ENCODE data around the gene SOCS2. TPM values are rescaled to one million over a fixed set of nuclear protein-coding genes. Genes with fewer than 3 reads are reported as not detected.

The SOCS2 gene
- total and polyA plus RNA-seq, 2 of the 13 experiments (the other 11 are each of a cell fraction or from before 2014, with no cell fraction given), result 0.62 to 1.5 TPM

- H3K27ac ChIP-seq (ENCODE audit: extremely low read length, insufficient read depth, low read length), result no peak overlapping the region
- H3K4me2 ChIP-seq (ENCODE audit: low read depth, low read length), result peak overlapping the region; percentile 97
- ChIA-PET POLR2A (no interaction called here), CTCF (ENCODE audit: low intra/inter-chr PET ratio, low total read pairs) (interaction anchor here (1.6 kb wide), 1 partner anchor 530 kb away, joined by 5 read pairs; no protein-coding TSS in a partner anchor)
- in situ Hi-C loops (cut with HindIII; ENCODE audit: extremely low pct_ligation_motif_present, low pct_unique_long_range_greater_than_20kb), result loop anchor here (5.0 kb wide), 2 partner anchors 171 to 531 kb away; no protein-coding TSS in a partner anchor
- peak overlapping the region; percentile 64 to 81 (median 71); a peak in 4 of 6 replicates for H3K4me3 ChIP-seq (replicated peaks in 1 of 3; ENCODE audit: insufficient read depth in 1 of 3, low read depth in 2 of 3, low read length in 3 of 3)
- under 1% methylated on average over 12 of the region's 47 CpGs for WGBS (ENCODE audit: low lambda C conversion rate)
- H3K4me1 ChIP-seq (ENCODE audit: insufficient read depth, low read length), result peaks cover 18% of the 10 kb centered on the region
- intact Hi-C loops (cut with micrococcal nuclease; ENCODE audit: unreplicated experiment), result loop anchor here (2.0 kb wide), 1 partner anchor 91 kb away; no protein-coding TSS in a partner anchor
- FAIRE-seq (no peak), DNase-seq (ENCODE audit: low spot score) (peak; percentile 10), ATAC-seq (peak; percentile 5)
- BruUV-seq (replicated peaks), result no TSS peak
- H3K36me3 ChIP-seq (replicated peaks in 1 of 2; ENCODE audit: control insufficient read depth in 1 of 2, insufficient read depth in 2 of 2, low read length in 2 of 2), result no peaks in the 10 kb centered on the region
- H3K9me3 ChIP-seq (ENCODE audit: low read length), result no peaks in the 10 kb centered on the region
- peaks cover 3 to 24% of the 10 kb centered on the region in 2 experiments; a peak in 4 of 5 replicates for H3K27me3 ChIP-seq (ENCODE audit: control insufficient read depth in 1 of 2, insufficient read depth in 2 of 2, low read length in 2 of 2)
- H3K9ac ChIP-seq (ENCODE audit: insufficient read depth, low read depth, low read length), result no peak overlapping the region; the same call in 1 of the 2 replicates
- no peaks in the 10 kb centered on the region for H4K20me1 ChIP-seq (ENCODE audit: insufficient read depth, low read length)
- H2AFZ ChIP-seq (ENCODE audit: low read length), result no peak overlapping the region
- H3K79me2 ChIP-seq (ENCODE audit: insufficient read depth, low read length), result no peaks in the 10 kb centered on the region
- TF ChIP-seq ZNF383 (CRISPR knock-in tag; IDR thresholded peaks at IDR 0.05; ENCODE audit: borderline replicate concordance), result no peak
- TF ChIP-seq ONECUT2 (CRISPR knock-in tag; IDR thresholded peaks at IDR 0.05), result no peak
- TF ChIP-seq ZNF451 (CRISPR knock-in tag; IDR thresholded peaks at IDR 0.05), result no peak
- TF ChIP-seq MLXIP (CRISPR knock-in tag; IDR thresholded peaks at IDR 0.05; ENCODE audit: borderline replicate concordance), result no peak
- no peak for TF ChIP-seq PAF1 (CRISPR knock-in tag; IDR thresholded peaks at IDR 0.05)
- TF ChIP-seq ZNF263 (CRISPR knock-in tag; IDR thresholded peaks at IDR 0.05), result peak; percentile 23; the same call in 1 of the 2 replicates
- no peak for TF ChIP-seq IKZF1 (IDR thresholded peaks at IDR 0.05)
- TF ChIP-seq ZBTB7A (CRISPR knock-in tag; IDR thresholded peaks at IDR 0.05), result no peak
- TF ChIP-seq ZSCAN22 (CRISPR knock-in tag; IDR thresholded peaks at IDR 0.05), result 0 out of 2 replicates have a peak, but pooled peaks have one; percentile 76
- TF ChIP-seq ZNF17 (CRISPR knock-in tag; IDR thresholded peaks at IDR 0.05), result no peak
- TF ChIP-seq ZNF142 (CRISPR knock-in tag; IDR thresholded peaks at IDR 0.05), result no peak
- TF ChIP-seq ZFP36L1 (CRISPR knock-in tag; IDR thresholded peaks at IDR 0.05), result no peak
- TF ChIP-seq KDM2A (CRISPR knock-in tag; IDR thresholded peaks at IDR 0.05; ENCODE audit: borderline replicate concordance, low read depth), result peak; percentile 6; the same call in 1 of the 2 replicates
- no peak for TF ChIP-seq GABPA (IDR thresholded peaks at IDR 0.05; ENCODE audit: low read depth, low read length)
- TF ChIP-seq GABPA (CRISPR knock-in tag; IDR thresholded peaks at IDR 0.05; ENCODE audit: low read depth), result no peak
Measured at GRCh38 chr12:93571365-93571924, 1.0 kb upstream of the SOCS2 start.
